Left ventricle myocardium inferior (tissue), 1 donor: ENCODE data around the gene AMPD2. TPM values are rescaled to one million over a fixed set of nuclear protein-coding genes. Genes with fewer than 3 reads are reported as not detected.

Experiments
- DNase-seq: peaks from one replicate; pipeline ENCODE4 v3.0.0-alpha.2; 2020
- H3K27ac ChIP-seq: fragments of 200-600 bp; replicated peaks from 2 replicates; pipeline ENCODE4 v1.8.0; 2021
- H3K27me3 ChIP-seq: fragments of 200-600 bp; 2 replicates; pipeline ENCODE4 v1.8.0; 2021; ENCODE audit warnings: low read depth
- H3K36me3 ChIP-seq: fragments of 200-600 bp; 2 replicates; pipeline ENCODE4 v1.8.0; 2021
- H3K4me1 ChIP-seq: fragments of 200-600 bp; 2 replicates; pipeline ENCODE4 v1.8.0; 2021
- H3K4me3 ChIP-seq: fragments of 200-600 bp; 2 replicates; pipeline ENCODE4 v1.8.0; 2021; ENCODE audit warnings: mild to moderate bottlenecking, moderate library complexity
- H3K9me3 ChIP-seq: fragments of 200-600 bp; replicated peaks from 2 replicates; pipeline ENCODE4 v1.8.0; 2021
- intact Hi-C: fragments of 100-400 bp; cut with micrococcal nuclease; formaldehyde crosslinking; loops from one replicate; pipeline ENCODE4 v1.11.0; 2022
- total RNA-seq: library from RNA; stranded (reverse); fragmentation: NEBNext Ultra II Directional; extraction: Animal tissue kit (Norgen Biotek cat#: 25700); gene quantifications from one replicate; pipeline ENCODE4 v1.2.1, GENCODE V29; 2021
- TF ChIP-seq, protein P1 (sequence below): fragments of 200-600 bp; IDR thresholded peaks from 2 replicates; pipeline ENCODE4 v1.8.0; 2021; ENCODE audit warnings: antibody characterized with exemption, mild to moderate bottlenecking, borderline replicate concordance
- donor health status: DM: no; HTN: yes; CAD: no; lungs with severe emphysema.

The AMPD2 gene
- total RNA-seq, 1 donor from 2014 or later: 12.9 TPM

DNA sequence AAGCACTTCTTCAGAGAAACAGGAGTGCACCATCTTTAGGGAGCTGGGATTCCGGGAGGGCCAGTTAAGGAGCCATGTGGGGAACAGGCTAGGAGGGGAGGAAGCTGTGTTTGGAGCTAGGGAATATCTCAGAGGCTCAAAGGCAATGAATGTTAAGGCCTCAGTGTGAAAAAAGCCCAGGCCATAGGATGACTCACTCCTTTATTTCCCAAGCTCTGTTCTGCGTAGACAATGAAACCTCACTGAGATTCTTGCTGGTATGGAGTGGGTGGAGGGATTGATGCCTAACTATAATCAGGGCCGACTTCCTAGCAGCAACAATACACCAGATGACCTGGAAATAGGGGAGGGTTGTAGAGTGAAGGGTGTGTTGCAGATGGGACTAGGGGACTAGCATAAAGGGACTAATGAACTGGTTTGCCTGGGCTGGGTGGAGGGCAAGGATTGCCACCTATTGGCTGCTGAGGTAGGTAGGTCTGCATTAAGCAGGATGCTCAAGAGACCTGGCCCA, 2.3 kb upstream of the AMPD2 start:
- H3K4me1 ChIP-seq: peaks cover 43% of the 10 kb centered on the region
- no peak overlapping the region for H3K4me3 ChIP-seq
- H3K27me3 ChIP-seq: no peaks in the 10 kb centered on the region
- H3K27ac ChIP-seq: peak overlapping the region; percentile 36
- no peak for DNase-seq
- intact Hi-C loops: no loop called here
- TF ChIP-seq, protein P1, sequence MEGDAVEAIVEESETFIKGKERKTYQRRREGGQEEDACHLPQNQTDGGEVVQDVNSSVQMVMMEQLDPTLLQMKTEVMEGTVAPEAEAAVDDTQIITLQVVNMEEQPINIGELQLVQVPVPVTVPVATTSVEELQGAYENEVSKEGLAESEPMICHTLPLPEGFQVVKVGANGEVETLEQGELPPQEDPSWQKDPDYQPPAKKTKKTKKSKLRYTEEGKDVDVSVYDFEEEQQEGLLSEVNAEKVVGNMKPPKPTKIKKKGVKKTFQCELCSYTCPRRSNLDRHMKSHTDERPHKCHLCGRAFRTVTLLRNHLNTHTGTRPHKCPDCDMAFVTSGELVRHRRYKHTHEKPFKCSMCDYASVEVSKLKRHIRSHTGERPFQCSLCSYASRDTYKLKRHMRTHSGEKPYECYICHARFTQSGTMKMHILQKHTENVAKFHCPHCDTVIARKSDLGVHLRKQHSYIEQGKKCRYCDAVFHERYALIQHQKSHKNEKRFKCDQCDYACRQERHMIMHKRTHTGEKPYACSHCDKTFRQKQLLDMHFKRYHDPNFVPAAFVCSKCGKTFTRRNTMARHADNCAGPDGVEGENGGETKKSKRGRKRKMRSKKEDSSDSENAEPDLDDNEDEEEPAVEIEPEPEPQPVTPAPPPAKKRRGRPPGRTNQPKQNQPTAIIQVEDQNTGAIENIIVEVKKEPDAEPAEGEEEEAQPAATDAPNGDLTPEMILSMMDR: no peak
- no peaks in the 10 kb centered on the region for H3K9me3 ChIP-seq
- H3K36me3 ChIP-seq: no peaks in the 10 kb centered on the region

DNA sequence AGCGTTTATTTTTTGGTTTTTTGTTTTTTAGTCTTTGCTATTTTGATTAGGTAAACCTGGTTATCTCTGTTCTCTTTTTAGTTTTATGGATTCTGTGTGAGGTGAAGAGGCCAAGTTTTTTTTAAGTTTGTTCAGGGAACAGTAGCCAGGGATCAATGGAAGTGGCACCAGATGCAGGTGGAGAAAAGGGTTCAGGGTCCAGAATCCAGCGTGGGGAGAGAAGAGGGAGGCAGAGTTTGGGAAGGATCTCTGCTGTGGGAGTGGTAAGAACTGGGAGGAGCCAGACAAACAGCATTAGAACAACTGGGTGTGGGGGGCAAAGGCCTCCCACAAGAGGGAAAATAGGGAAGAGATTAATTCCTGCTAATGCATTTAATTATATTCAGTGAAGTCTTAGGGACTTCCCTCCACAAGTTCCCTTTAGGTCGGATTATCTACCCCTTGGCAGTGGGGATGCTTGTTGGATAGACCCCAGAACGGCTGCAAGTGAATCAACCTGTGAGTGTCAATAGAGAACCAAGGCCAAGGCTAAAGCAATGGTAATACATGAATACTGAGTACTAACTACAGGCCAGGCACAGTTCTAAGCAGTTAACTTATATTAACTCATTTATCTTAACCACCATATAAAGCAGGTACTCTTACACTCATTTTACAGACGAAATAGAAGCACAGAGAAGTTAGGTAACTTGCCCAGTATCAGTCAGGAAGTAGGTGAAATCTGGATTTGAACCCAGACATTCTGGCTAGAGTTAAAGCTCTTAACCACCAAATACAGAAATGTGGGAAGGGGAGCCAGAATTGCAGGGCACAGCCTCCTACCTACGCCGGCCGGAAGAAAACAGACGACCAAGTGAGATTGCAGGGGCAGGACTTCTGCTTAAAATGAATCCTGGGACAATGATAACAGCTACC, 719 bp upstream of the AMPD2 start:
- DNase-seq: no peak
- intact Hi-C loops: no loop called here

DNA sequence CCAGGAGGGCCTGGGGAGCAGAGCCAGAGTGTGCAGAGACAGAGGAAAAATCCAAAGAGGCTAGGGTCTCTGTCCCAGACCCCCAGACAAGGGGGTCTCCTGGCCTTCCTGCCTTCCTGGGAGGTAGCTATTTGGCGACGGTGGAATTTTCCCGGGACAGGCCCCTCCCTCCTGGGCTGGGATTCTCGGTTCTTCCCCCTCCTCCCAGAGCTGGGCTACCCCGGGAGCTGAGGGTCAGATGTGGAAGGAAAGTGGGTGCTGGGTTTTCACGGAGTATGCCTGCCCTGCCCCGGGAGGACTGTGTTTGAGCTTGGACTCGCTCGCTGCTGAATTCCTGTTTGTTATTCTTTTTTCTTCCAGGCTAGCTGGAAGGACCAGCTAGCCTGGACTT, 759 bp downstream of the AMPD2 start:
- no peaks in the 10 kb centered on the region for H3K27me3 ChIP-seq
- H3K36me3 ChIP-seq: no peaks in the 10 kb centered on the region
- TF ChIP-seq, protein P1: no peak
- peak overlapping the region; percentile 85 for H3K4me3 ChIP-seq
- intact Hi-C loops: no loop called here
- H3K27ac ChIP-seq: peak overlapping the region; percentile 87
- DNase-seq: no peak
- H3K4me1 ChIP-seq: peaks cover 65% of the 10 kb centered on the region
- no peaks in the 10 kb centered on the region for H3K9me3 ChIP-seq

More for the DNA sequence above, 719 bp upstream of the AMPD2 start:
- peak overlapping the region; percentile 87 for H3K27ac ChIP-seq
- H3K27me3 ChIP-seq: no peaks in the 10 kb centered on the region
- H3K9me3 ChIP-seq: no peaks in the 10 kb centered on the region
- TF ChIP-seq, protein P1: no peak
- H3K4me1 ChIP-seq: peaks cover 52% of the 10 kb centered on the region
- peak overlapping the region; percentile 85 for H3K4me3 ChIP-seq
- no peaks in the 10 kb centered on the region for H3K36me3 ChIP-seq

DNA sequence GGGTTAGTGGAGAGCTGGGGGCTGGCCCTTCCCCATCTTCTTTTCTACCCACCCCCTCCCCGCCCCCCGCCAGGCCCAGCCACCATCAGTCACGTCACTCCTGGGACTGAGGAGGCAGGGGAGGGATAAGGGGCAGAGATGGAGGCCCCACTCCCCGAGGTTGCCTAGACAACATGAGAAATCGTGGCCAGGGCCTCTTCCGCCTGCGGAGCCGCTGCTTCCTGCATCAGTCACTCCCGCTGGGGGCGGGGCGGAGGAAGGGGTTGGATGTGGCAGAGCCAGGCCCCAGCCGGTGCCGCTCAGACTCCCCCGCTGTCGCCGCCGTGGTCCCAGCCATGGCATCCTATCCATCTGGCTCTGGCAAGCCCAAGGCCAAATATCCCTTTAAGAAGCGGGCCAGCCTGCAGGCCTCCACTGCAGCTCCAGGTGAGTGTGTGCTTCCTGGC, 1.2 kb downstream of the AMPD2 start:
- intact Hi-C loops: no loop called here
- peak overlapping the region; percentile 87 for H3K27ac ChIP-seq
- no peaks in the 10 kb centered on the region for H3K9me3 ChIP-seq
- DNase-seq: peak; percentile 93
- no peaks in the 10 kb centered on the region for H3K27me3 ChIP-seq
- peaks cover 68% of the 10 kb centered on the region for H3K4me1 ChIP-seq
- peak overlapping the region; percentile 85 for H3K4me3 ChIP-seq
- H3K36me3 ChIP-seq: no peaks in the 10 kb centered on the region
- TF ChIP-seq, protein P1: no peak

DNA sequence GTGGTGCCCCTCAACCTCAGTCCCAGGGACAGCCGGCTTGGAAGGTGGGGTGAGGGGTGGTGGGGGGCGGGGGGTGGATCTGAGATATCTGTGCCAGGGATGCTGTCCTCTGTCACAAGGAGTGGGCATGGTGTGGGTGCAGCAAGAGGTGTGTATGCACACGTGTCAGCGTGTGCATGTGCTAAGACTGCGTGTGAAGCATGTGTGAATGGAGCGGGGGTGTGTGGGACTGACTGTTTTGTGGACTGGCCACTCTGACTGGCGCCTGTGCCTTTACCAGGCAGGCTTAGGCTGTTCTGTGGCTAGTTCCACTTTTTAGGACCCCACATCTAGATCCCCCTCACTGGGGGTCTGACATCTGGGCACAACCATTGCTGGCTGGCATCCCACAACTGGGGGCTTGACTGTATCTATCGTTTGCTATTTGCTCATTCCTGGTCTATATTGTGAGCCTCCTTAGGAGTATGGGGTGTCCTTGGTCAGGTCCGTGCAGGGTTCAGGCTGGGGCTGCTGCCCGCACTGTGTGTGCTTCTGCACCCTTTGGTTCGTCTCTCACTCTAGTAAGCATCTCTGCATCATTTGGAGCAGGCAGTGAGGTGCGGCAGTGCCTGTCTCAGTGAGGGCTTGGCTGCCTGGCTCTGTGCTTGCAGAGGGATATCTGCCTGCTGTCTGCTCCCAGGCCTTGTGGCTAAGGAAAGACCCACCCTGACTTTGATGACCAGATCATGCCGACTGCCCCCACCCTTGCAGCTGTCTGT, 1.9 kb downstream of the AMPD2 start:
- intact Hi-C loops: no loop called here
- Histone ChIP-seq H3K27ac (peak overlapping the region; percentile 87), H3K36me3 (peaks cover 2% of the 10 kb centered on the region), H3K4me1 (peaks cover 68% of the 10 kb centered on the region), H3K27me3 (no peaks in the 10 kb centered on the region), H3K4me3 (peak overlapping the region; percentile 85), H3K9me3 (no peaks in the 10 kb centered on the region)
- no peak for DNase-seq
- TF ChIP-seq, protein P1: no peak
